ENCODE data around the gene PTGFRN. TPM values are rescaled to one million over a fixed set of nuclear protein-coding genes. Genes with fewer than 3 reads are reported as not detected.
"Not testable (repeated sequence)": the region's sequence is repeated elsewhere in the genome, so short reads cannot be mapped to it uniquely, and the experiment has no call there.

The PTGFRN gene
- total and polyA plus RNA-seq, 8 donors = 38.1 to 77.5 (median 67.9) TPM

- TF ChIP-seq CTCF (IDR thresholded peaks at IDR 0.05) = no peak
- Histone ChIP-seq H3K9me3 (no peaks in the 10 kb centered on the region), H3K36me3 (no peaks in the 10 kb centered on the region), H3K4me1 (peaks cover 0 to 5% of the 10 kb centered on the region in 2 donors), H3K27ac (no peak overlapping the region), H3K27me3 (no peaks in the 10 kb centered on the region), H3K4me3 (no peak overlapping the region)
- DNase-seq (no peak), ATAC-seq (no peak)
- intact Hi-C loops (cut with DNase I) = no loop called here
These were observed 21.6 kb downstream of the PTGFRN start for GRCh38 chr1:116931016-116931918.

- DNase-seq = no peak
- no peak overlapping the region for H3K4me3 ChIP-seq
- H3K27ac ChIP-seq = no peak overlapping the region
- H3K36me3 ChIP-seq = no peaks in the 10 kb centered on the region
- no peak for ATAC-seq
- H3K27me3 ChIP-seq = no peaks in the 10 kb centered on the region
- intact Hi-C loops (cut with DNase I) = no loop called here
- no peak for TF ChIP-seq CTCF (IDR thresholded peaks at IDR 0.05)
- peaks cover 0 to 5% of the 10 kb centered on the region in 2 donors for H3K4me1 ChIP-seq
- no peaks in the 10 kb centered on the region for H3K9me3 ChIP-seq
These were observed 24.1 kb downstream of the PTGFRN start for GRCh38 chr1:116933606-116934515.

- ATAC-seq (no peak), DNase-seq (no peak)
- no peak overlapping the region for H3K4me3 ChIP-seq
These were observed 25.0 kb downstream of the PTGFRN start for GRCh38 chr1:116934586-116935207.

GRCh38 chr1:116938216-116938615 is 28.5 kb downstream of the PTGFRN start:
- TF ChIP-seq CTCF (IDR thresholded peaks at IDR 0.05) = no peak
- H3K27me3 ChIP-seq = no peaks in the 10 kb centered on the region
- no peak for DNase-seq

More at GRCh38 chr1:116934586-116935207, 25.0 kb downstream of the PTGFRN start:
- TF ChIP-seq CTCF (IDR thresholded peaks at IDR 0.05) = no peak
- H3K36me3 ChIP-seq = no peaks in the 10 kb centered on the region
- H3K27ac ChIP-seq = no peak overlapping the region
- H3K27me3 ChIP-seq = no peaks in the 10 kb centered on the region
- no peaks in the 10 kb centered on the region for H3K9me3 ChIP-seq
- intact Hi-C loops (cut with DNase I) = no loop called here
- H3K4me1 ChIP-seq = peaks cover 0 to 5% of the 10 kb centered on the region in 2 donors

GRCh38 chr1:116939780-116940543 is 30.2 kb downstream of the PTGFRN start:
- H3K27me3 ChIP-seq; H3K36me3 ChIP-seq; H3K27ac ChIP-seq; intact Hi-C loops (cut with DNase I); H3K9me3 ChIP-seq; ATAC-seq; H3K4me1 ChIP-seq; DNase-seq; H3K4me3 ChIP-seq: not testable (repeated sequence)

More at GRCh38 chr1:116938216-116938615, 28.5 kb downstream of the PTGFRN start:
- Histone ChIP-seq H3K27ac (no peak overlapping the region), H3K36me3 (peaks cover 0 to 4% of the 10 kb centered on the region in 2 donors), H3K4me1 (peaks cover 0 to 5% of the 10 kb centered on the region in 2 donors), H3K9me3 (no peaks in the 10 kb centered on the region), H3K4me3 (no peak overlapping the region)
- ATAC-seq = no peak
- intact Hi-C loops (cut with DNase I) = no loop called here

All from left lung (tissue), 10 donors.